ENCODE results near the gene ANP32E. TPM values are rescaled to one million over a fixed set of nuclear protein-coding genes. Genes with fewer than 3 reads are reported as not detected.

Gene ANP32E
- total RNA-seq, 1 donor = 13.8 TPM

DNA sequence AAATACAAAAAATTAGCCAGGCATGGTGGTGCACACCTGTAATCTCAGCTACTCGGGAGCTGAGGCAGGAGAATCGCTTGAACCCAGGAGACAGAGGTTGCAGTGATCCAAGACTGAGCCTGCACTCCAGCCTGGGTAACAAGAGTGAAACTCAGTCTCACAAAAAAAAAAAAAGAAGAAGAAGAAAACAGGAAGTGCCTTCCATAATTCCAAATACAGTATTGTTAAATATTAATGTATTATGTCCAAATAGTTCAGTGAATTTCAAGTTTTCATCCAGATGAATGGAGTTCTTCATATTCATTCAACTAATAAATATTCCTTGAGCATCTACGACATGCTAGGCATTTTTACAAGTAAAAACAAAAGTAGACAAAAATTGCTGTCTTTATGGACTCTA lies 52.9 kb downstream of the ANP32E start:
- Histone ChIP-seq H3K27ac (ENCODE audit: low read depth, low read length) (no peak overlapping the region), H4K20me1 (ENCODE audit: insufficient read depth, low read length) (no peaks in the 10 kb centered on the region), H3K27me3 (ENCODE audit: insufficient read depth, low read length) (no peaks in the 10 kb centered on the region), H3K4me1 (ENCODE audit: insufficient read depth, low read length) (peaks cover 16% of the 10 kb centered on the region), H3K9me3 (ENCODE audit: low read depth, low read length) (no peaks in the 10 kb centered on the region), H3K79me2 (ENCODE audit: insufficient read depth, low read length) (no peaks in the 10 kb centered on the region), H3K36me3 (ENCODE audit: insufficient read depth, low read length) (no peaks in the 10 kb centered on the region), H2AFZ (ENCODE audit: low read length) (no peak overlapping the region), H3K4me3 (ENCODE audit: insufficient read depth, low read length) (no peak overlapping the region), H3K4me2 (ENCODE audit: insufficient read depth, low read length) (no peak overlapping the region)
- TF ChIP-seq, protein P1, sequence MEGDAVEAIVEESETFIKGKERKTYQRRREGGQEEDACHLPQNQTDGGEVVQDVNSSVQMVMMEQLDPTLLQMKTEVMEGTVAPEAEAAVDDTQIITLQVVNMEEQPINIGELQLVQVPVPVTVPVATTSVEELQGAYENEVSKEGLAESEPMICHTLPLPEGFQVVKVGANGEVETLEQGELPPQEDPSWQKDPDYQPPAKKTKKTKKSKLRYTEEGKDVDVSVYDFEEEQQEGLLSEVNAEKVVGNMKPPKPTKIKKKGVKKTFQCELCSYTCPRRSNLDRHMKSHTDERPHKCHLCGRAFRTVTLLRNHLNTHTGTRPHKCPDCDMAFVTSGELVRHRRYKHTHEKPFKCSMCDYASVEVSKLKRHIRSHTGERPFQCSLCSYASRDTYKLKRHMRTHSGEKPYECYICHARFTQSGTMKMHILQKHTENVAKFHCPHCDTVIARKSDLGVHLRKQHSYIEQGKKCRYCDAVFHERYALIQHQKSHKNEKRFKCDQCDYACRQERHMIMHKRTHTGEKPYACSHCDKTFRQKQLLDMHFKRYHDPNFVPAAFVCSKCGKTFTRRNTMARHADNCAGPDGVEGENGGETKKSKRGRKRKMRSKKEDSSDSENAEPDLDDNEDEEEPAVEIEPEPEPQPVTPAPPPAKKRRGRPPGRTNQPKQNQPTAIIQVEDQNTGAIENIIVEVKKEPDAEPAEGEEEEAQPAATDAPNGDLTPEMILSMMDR (IDR thresholded peaks at IDR 0.05; ENCODE audit: extremely low read depth, low read depth, low read length) = no peak
- no peak for DNase-seq (ENCODE audit: insufficient read length, low spot score, missing footprints)

DNA sequence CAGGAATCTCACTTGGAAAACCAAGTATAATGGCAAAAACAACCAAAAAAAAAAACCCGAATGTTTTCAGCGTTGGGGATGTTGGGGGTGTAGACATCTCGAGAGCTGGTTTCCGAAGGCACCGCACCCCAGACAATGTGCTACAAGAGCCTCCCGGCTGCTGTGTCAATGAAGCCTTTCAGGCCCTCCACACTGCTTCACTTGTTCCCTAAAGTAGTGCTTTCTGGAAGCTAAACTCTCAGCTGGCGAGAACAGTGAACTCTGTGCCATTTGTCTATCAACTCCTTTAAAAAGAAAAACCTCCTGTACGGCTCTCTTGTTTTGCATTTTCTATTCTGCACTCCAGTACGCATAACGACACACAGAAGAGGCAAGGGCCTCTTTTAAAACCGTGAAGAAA lies 53.7 kb downstream of the ANP32E start:
- TF ChIP-seq, protein P1 (IDR thresholded peaks at IDR 0.05; ENCODE audit: extremely low read depth, low read depth, low read length) = no peak
- H3K27ac ChIP-seq (ENCODE audit: low read depth, low read length) = no peak overlapping the region
- H3K4me1 ChIP-seq (ENCODE audit: insufficient read depth, low read length) = peaks cover 9% of the 10 kb centered on the region
- DNase-seq (ENCODE audit: insufficient read length, low spot score, missing footprints) = no peak
- H3K79me2 ChIP-seq (ENCODE audit: insufficient read depth, low read length) = no peaks in the 10 kb centered on the region
- no peaks in the 10 kb centered on the region for H3K36me3 ChIP-seq (ENCODE audit: insufficient read depth, low read length)
- H2AFZ ChIP-seq (ENCODE audit: low read length) = no peak overlapping the region
- no peak overlapping the region for H3K4me2 ChIP-seq (ENCODE audit: insufficient read depth, low read length)
- H3K27me3 ChIP-seq (ENCODE audit: insufficient read depth, low read length) = no peaks in the 10 kb centered on the region
- no peak overlapping the region for H3K4me3 ChIP-seq (ENCODE audit: insufficient read depth, low read length)
- H3K9me3 ChIP-seq (ENCODE audit: low read depth, low read length) = no peaks in the 10 kb centered on the region
- H4K20me1 ChIP-seq (ENCODE audit: insufficient read depth, low read length) = no peaks in the 10 kb centered on the region

DNA sequence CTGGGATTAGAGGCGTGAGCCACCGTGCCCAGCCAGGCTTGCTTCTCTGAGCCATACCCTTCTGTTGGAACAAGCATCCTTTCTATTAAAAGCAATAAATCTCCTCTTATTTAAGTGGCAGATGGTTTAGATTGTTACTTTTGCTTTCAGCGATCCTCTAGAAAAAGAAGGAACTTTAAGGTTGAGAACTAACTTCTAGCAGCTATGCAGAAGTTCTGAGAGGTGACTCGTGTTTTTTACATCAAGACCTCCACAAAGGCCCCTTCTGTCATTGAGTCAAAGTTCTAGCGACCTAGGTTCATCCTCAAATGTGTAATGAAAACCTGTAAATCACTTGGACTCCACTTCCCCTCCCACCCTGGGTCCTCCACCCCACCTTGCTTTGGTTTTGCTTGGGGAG lies 55.4 kb downstream of the ANP32E start:
- H3K4me2 ChIP-seq (ENCODE audit: insufficient read depth, low read length) = no peak overlapping the region
- H3K27ac ChIP-seq (ENCODE audit: low read depth, low read length) = no peak overlapping the region
- TF ChIP-seq, protein P1 (IDR thresholded peaks at IDR 0.05; ENCODE audit: extremely low read depth, low read depth, low read length) = no peak
- no peaks in the 10 kb centered on the region for H3K79me2 ChIP-seq (ENCODE audit: insufficient read depth, low read length)
- H3K4me3 ChIP-seq (ENCODE audit: insufficient read depth, low read length) = no peak overlapping the region
- H2AFZ ChIP-seq (ENCODE audit: low read length) = no peak overlapping the region
- H3K27me3 ChIP-seq (ENCODE audit: insufficient read depth, low read length) = no peaks in the 10 kb centered on the region
- DNase-seq (ENCODE audit: insufficient read length, low spot score, missing footprints) = no peak
- no peaks in the 10 kb centered on the region for H3K36me3 ChIP-seq (ENCODE audit: insufficient read depth, low read length)
- H4K20me1 ChIP-seq (ENCODE audit: insufficient read depth, low read length) = no peaks in the 10 kb centered on the region
- H3K9me3 ChIP-seq (ENCODE audit: low read depth, low read length) = no peaks in the 10 kb centered on the region
- no peaks in the 10 kb centered on the region for H3K4me1 ChIP-seq (ENCODE audit: insufficient read depth, low read length)

DNA sequence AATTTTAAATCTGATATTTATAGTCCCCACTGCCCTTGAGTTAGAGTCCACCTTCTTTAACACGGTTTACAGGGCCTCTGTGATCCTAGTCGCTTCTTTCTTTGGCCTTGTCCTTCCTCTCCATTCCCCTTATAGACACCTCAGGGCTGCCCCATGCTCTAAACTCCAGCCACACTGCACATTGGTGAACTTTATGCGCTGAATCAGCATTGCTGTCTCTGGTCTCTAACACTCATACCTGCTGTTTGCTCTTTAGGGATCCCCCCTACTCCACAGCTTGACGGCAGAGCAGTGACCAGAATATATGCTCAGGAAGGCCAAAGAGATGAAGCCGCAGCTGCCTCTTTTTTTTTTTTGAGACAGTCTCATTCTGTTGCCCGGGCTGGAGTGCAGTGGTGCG lies 56.0 kb downstream of the ANP32E start:
- Histone ChIP-seq H3K27ac (ENCODE audit: low read depth, low read length) (no peak overlapping the region), H3K4me2 (ENCODE audit: insufficient read depth, low read length) (no peak overlapping the region), H3K27me3 (ENCODE audit: insufficient read depth, low read length) (no peaks in the 10 kb centered on the region), H4K20me1 (ENCODE audit: insufficient read depth, low read length) (no peaks in the 10 kb centered on the region), H3K9me3 (ENCODE audit: low read depth, low read length) (no peaks in the 10 kb centered on the region), H2AFZ (ENCODE audit: low read length) (no peak overlapping the region), H3K79me2 (ENCODE audit: insufficient read depth, low read length) (no peaks in the 10 kb centered on the region), H3K4me1 (ENCODE audit: insufficient read depth, low read length) (no peaks in the 10 kb centered on the region), H3K36me3 (ENCODE audit: insufficient read depth, low read length) (no peaks in the 10 kb centered on the region), H3K4me3 (ENCODE audit: insufficient read depth, low read length) (no peak overlapping the region)
- DNase-seq (ENCODE audit: insufficient read length, low spot score, missing footprints) = no peak
- TF ChIP-seq, protein P1 (IDR thresholded peaks at IDR 0.05; ENCODE audit: extremely low read depth, low read depth, low read length) = no peak

All from osteoblast (primary cell).